DMS 273 (cell line): ENCODE results near the gene INO80E.
"Not testable (repeated sequence)": the region's sequence is repeated elsewhere in the genome, so short reads cannot be mapped to it uniquely, and the experiment has no call there.

ENCODE experiments used
- DNase-seq: peaks from one replicate; lab custom pipeline; 2025; ENCODE audit not compliant: unreplicated experiment; lab: John Stamatoyannopoulos, UW

The INO80E gene

GRCh38 chr16:29995911-29996765, at the start of gene INO80E:
Gene INO80E (plus strand): TSS chr16:29996241. CDS start chr16:29996311, 70 bp downstream.
- peak; percentile 98 for DNase-seq

DNA sequence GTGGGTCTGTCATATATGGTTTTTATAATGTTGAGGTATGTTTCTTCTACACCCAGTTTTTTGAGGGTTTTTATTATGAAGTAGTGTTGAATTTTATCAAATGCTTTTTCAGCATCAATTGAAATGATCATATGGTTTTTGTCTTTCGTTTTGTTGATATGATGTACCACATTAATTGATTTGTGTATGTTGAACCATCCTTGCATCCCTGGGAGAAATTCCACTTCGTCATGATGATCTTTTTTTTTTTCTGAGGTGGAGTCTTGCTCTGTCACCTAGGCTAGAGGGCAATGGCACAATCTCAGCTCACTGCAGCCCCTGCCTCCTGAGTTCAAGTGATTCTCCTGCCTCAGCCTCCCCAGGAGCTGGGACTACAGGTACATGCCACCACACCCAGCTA, 48.1 kb upstream of the INO80E start:
- no peak for DNase-seq

- DNase-seq = no peak
Observed at GRCh38 chr16:29950806-29951461, 45.1 kb upstream of the INO80E start.

DNA sequence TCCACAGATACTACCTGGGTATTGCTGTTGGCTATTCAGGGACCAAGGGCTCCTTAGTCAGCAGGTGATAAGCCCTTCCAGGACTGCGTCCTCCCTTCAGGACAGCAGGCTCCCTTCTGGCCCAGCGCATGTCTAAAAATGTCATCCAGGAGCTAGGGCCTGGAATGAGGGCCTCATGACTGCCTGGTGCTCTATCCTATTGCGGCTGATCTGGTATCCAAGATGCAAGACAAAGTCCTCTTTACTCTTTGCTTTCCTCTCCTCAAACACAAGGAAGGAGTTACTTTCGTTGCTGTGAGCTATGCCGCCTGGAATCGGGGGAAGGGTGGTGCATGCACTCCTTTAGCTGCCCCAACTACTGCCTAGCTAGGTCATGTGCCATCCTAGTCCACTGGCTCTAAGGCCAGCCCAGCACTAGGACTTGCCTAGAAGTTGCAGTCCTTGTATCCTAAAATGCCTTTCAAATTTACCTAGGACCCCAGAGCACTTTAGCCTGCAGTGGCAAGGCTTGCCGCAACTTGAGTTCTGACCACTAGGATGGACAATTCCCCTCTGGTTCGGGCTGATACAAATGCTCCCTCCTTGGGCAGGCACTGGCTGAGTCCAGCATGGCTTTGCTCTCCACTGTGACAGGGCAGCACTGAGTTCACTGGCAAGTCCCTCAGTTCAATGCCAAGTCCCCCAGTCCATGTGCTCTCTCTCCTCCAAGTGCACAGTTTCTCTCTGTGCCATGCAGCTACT, 44.2 kb upstream of the INO80E start:
- no peak for DNase-seq

GRCh38 chr16:29958756-29959155, 37.3 kb upstream of the INO80E start:
- DNase-seq = no peak

DNA sequence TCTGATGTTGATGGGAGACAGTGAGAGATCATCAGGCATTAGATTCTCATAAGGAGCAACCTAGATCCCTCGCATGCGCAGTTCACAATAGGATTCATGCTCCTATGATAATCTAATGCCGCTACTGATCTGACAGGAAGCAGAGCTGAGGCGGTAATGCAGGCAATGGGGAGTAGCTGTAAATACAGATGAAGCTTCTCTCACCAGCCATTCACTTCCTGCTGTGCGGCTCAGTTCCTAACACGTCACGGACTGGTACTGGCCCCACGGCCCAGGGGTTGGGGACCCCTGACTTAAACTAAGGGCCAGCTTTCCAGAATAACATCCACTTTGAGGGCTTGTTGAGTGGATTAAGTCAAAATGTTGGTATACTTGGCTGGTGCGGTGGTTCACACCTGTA, 36.7 kb upstream of the INO80E start:
- no peak for DNase-seq

GRCh38 chr16:29959821-29960220, 36.2 kb upstream of the INO80E start:
- not testable (repeated sequence) for DNase-seq

DNA sequence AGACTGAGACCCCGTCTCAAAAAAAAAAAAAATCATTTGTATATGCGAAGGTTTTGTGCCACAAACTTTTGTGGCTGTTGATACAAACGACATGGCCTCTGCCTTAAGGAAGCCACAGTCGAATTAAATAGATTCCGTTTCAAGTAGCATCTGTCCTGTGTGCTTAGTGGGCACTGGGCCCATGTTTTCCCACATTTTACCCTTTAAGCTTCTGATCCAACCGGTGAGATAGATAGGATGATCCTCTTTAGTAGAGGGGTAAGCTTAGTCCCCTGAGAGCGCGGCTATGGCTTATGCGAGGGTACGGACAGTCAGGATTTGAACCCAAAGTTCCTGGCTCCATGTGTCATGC, 34.9 kb upstream of the INO80E start:
- peak; percentile 66 for DNase-seq

DNA sequence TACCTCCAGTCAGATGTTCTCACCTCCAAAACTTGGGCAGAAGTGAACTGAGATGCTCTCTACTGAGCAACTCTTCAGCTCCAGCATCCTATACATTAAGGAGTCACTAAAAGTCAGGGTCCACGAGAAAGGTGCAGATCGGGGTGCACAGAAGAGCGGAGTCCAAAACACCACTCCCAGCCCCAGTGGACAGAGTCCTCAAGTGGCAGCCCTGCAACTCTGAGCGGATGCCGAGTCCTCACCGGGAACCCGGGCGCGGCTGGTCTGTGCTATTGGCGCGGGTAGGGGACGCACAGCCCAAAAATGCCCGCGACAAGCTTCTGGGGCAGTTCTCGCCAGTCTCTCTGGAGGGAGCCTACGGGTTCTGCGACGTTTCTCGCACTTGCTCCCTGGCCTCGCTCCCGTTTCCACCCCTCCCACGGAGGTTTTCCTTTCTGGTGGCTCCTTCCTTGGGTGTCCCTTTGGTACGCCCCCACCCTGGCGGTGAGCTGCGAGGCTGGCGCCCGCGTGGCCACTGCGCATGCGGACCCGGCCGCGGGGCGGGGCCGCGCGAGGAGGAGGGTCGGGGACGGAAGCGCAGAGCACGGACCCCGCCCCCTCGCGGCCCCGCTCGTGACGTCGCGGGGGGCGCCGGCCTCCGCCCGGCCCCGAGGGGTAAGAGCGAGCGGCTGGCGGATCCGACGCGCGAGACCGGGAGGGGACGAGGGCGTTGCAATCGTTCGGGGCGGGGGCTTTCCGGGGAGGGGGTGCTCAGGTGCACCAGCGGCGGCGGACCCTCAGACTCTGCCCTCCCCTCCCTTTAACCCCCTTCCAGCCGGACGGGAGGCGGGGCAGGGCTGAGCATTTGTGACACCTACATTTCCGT, 34.3 kb upstream of the INO80E start, which contains the start of gene TMEM219:
TMEM219 (plus strand) TSS at position 601 of the 865 bp plus-strand sequence. CDS start 1,065 bp downstream, outside the sequence.
- DNase-seq = peak; percentile 97

DNA sequence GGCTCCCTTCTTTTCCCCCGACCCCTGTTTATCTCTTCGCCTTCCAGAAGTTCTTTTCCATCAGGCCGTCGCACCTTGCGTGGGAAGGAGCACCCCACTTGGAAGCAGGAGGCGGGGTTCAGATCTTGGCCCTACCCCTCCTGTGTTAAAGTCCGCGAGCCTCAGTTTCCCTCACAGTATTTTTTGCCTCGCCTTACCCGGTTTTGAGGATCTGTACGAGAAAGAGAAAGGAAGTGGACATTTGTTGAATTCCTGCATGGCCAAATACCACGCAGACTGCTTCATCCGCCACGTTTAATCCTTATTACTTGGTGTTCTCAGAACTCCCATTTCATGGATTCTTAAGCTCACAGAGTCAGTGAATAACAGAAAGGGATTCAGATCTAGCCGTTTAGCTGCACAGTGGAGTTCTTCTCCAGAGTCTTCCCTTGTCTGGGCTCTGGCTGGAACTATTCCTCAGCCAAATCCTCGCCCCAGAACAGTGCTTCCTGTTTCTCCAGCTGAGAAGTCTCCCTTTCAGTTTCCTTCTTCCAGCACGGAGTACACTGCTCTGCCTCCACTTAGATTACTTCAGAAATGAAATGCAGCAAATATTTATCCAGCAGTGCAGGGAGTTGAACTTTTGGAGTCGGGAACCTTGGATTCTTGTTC, 33.6 kb upstream of the INO80E start:
- DNase-seq = no peak

DNA sequence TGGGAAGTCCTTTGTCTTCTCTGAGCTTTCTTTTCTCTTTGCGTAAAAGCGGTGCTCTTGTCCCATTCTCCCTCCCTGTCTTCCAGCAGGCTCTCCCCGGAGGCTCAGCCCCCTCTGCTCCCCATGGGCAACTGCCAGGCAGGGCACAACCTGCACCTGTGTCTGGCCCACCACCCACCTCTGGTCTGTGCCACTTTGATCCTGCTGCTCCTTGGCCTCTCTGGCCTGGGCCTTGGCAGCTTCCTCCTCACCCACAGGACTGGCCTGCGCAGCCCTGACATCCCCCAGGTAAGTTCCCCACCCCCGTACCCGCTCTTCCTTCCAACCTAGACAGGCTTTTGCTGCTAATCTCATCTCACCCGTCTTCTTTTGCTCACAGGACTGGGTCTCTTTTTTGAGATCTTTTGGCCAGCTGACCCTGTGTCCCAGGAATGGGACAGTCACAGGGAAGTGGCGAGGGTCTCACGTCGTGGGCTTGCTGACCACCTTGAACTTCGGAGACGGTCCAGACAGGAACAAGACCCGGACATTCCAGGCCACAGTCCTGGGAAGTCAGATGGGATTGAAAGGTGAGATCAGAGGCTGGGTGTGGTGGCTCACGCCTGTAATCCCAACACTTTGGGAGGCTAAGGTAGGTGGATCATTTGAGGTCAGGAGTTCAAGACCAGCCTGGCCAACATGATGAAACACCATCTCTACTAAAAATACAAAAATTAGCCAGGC, 32.9 kb upstream of the INO80E start:
- no peak for DNase-seq

- no peak for DNase-seq
Observed at GRCh38 chr16:29968205-29968604, 27.8 kb upstream of the INO80E start.

- DNase-seq = no peak
Observed at GRCh38 chr16:29971304-29971703, 24.7 kb upstream of the INO80E start.

DNA sequence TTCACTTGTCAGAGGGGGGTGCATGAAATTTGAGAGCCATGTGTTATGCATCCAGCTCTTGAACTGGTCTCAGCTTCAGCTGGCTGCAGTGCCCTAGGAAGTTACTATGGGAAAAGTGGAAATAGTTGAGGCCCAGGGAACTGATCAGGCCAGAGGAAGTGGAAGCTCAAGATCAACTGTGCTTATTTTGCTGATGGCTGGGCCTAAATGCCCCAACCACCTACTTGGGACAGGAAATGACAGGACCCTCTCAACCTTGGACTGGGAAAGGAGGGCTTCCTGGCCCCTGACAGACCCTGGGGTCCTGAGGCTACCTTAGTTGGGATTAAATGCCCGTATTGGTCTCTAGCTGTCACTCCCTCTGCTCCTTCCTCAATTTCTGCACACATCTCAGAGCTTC, 23.5 kb upstream of the INO80E start:
- DNase-seq = no peak

DNA sequence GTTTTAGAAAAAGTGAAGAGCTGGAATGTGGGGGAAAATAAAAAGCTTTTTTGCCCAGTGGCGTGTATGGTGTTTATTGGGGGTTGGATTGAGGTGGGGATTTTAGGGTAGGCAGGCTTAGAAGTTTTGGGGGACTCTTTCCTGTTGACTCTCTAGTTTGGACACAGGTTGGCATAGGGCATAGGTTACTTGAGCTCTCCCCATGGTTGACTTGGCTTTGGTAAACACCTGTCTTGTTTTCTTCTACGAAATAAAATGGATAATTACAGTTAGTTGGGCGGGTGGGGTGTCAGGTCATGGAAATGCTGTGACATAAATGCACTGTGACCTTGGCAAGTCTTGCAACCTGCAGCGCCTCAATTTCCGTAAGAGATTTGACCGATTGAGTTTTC, 23.1 kb upstream of the INO80E start:
- no peak for DNase-seq

GRCh38 chr16:29973384-29974246, 22.4 kb upstream of the INO80E start, which contains the start of gene TAOK2:
Gene TAOK2 (plus strand): TSS chr16:29973868. CDS start chr16:29977773, 3,905 bp downstream.
- DNase-seq = peak; percentile 99

GRCh38 chr16:29974291-29975133, 21.5 kb upstream of the INO80E start:
- peak; percentile 52 for DNase-seq

- no peak for DNase-seq
Observed at GRCh38 chr16:29975134-29975538, 20.9 kb upstream of the INO80E start.
